ENCODE data around the gene RBBP8NL.

The RBBP8NL gene

GRCh38 chr20:62418709-62419487 lies 8.4 kb downstream of the RBBP8NL start:
- no peak for FAIRE-seq
- DNase-seq (ENCODE audit: insufficient read length, low spot score): no peak
- TF ChIP-seq CTCF (IDR thresholded peaks at IDR 0.05; ENCODE audit: insufficient read depth, missing control alignments): no peak

GRCh38 chr20:62417981-62418708 lies 9.2 kb downstream of the RBBP8NL start:
- TF ChIP-seq CTCF (IDR thresholded peaks at IDR 0.05; ENCODE audit: insufficient read depth, missing control alignments): no peak
- FAIRE-seq (no peak), DNase-seq (ENCODE audit: insufficient read length, low spot score) (no peak)

GRCh38 chr20:62416651-62417637 lies 10.4 kb downstream of the RBBP8NL start:
- TF ChIP-seq CTCF (IDR thresholded peaks at IDR 0.05; ENCODE audit: insufficient read depth, missing control alignments): no peak
- FAIRE-seq: no peak
- DNase-seq (ENCODE audit: insufficient read length, low spot score): no peak

GRCh38 chr20:62415354-62416111 lies 11.8 kb downstream of the RBBP8NL start:
- DNase-seq (ENCODE audit: insufficient read length, low spot score) (no peak), FAIRE-seq (no peak)
- no peak for TF ChIP-seq CTCF (IDR thresholded peaks at IDR 0.05; ENCODE audit: insufficient read depth, missing control alignments)

GRCh38 chr20:62413896-62414481 lies 13.3 kb downstream of the RBBP8NL start:
- FAIRE-seq (no peak), DNase-seq (ENCODE audit: insufficient read length, low spot score) (no peak)
- TF ChIP-seq CTCF (IDR thresholded peaks at IDR 0.05; ENCODE audit: insufficient read depth, missing control alignments): no peak

GRCh38 chr20:62413025-62413570 lies 14.2 kb downstream of the RBBP8NL start:
- DNase-seq (ENCODE audit: insufficient read length, low spot score): no peak
- no peak for TF ChIP-seq CTCF (IDR thresholded peaks at IDR 0.05; ENCODE audit: insufficient read depth, missing control alignments)

More at GRCh38 chr20:62413025-62413570, 14.2 kb downstream of the RBBP8NL start:
- no peak for FAIRE-seq
